Fibroblast of villous mesenchyme (primary cell): ENCODE measurements around the gene SREBF2. TPM values are rescaled to one million over a fixed set of nuclear protein-coding genes. Genes with fewer than 3 reads are reported as not detected.

Source experiments
- DNase-seq: peaks from one replicate; pipeline ENCODE4 v3.0.0-alpha.2; 2010; ENCODE audit warnings: low read depth
- H3K4me3 ChIP-seq: 2 replicates; pipeline ENCODE4 v1.5.1; 2011; ENCODE audit warnings: low read depth, mild to moderate bottlenecking, low read length
- CTCF ChIP-seq: IDR thresholded peaks from 2 replicates; pipeline ENCODE4 v1.5.1; 2012; ENCODE audit warnings: low read depth, mild to moderate bottlenecking, low read length; ENCODE audit not compliant: insufficient read depth
- total RNA-seq: library from RNA; depleted of rRNA; stranded (reverse); fragments of >200 nt; gene quantifications from 2 replicates; pipeline ENCODE4 v1.2.3, GENCODE V29; 2012

The SREBF2 gene
- total RNA-seq, 1 donor, result 83.3 TPM

GRCh38 chr22:41935015-41935351, 102.1 kb downstream of the SREBF2 start:
- no peak overlapping the region for H3K4me3 ChIP-seq
- DNase-seq, result no peak
- TF ChIP-seq CTCF, result no peak

GRCh38 chr22:41935509-41935908, 102.6 kb downstream of the SREBF2 start:
- no peak for DNase-seq
- TF ChIP-seq CTCF, result no peak

GRCh38 chr22:41936894-41937169, 103.9 kb downstream of the SREBF2 start:
- H3K4me3 ChIP-seq, result no peak overlapping the region
- TF ChIP-seq CTCF, result no peak
- no peak for DNase-seq

More at GRCh38 chr22:41935509-41935908, 102.6 kb downstream of the SREBF2 start:
- no peak overlapping the region for H3K4me3 ChIP-seq

GRCh38 chr22:41939981-41940831, 107.3 kb downstream of the SREBF2 start:
- DNase-seq, result no peak
- no peak for TF ChIP-seq CTCF
- H3K4me3 ChIP-seq, result no peak overlapping the region

DNA sequence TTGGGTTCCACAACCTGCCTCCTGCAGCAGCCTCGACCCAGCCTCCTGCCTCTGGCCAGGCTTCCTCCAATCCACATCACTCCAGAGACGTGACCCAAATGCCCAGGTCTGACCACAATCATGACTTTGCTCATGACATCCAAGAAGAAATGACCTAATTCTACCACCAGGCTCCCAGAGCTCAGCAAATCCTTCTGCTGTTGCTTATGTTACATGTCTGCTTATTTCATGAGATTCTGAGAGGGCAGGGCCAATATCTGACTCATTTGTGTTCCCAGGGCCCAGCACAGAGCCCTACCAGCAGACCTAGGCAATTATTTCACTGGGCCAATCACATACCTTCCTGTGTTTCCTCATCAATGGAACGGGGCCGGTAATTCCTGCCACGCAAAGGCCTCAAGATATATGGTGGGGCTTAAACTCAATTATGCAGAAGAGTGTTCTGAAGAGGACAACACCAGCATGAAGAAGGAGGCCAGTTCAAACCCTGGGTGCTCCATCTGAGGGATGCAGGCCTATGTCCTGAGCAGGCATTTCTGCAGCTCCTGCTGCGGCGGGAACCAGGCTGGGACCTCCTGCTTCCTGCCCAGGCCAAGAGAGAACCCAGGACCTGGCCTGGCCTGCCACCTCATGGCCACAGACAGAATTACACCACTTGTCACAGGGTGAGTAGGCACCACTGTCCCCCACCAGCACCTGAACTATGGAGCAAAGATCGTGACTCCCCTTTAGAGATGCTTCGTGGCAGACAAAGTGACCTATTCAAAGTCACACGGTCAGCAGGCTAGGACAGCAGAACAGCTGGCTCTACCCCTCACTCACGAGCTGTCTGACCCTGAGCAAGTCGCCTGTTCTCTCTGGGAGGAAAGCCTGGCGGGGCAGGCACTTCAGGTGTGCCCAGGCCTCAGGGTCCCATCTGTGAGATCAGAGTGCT, 108.2 kb downstream of the SREBF2 start:
- peak; percentile 94 for DNase-seq
- peak; percentile 93 for TF ChIP-seq CTCF

DNA sequence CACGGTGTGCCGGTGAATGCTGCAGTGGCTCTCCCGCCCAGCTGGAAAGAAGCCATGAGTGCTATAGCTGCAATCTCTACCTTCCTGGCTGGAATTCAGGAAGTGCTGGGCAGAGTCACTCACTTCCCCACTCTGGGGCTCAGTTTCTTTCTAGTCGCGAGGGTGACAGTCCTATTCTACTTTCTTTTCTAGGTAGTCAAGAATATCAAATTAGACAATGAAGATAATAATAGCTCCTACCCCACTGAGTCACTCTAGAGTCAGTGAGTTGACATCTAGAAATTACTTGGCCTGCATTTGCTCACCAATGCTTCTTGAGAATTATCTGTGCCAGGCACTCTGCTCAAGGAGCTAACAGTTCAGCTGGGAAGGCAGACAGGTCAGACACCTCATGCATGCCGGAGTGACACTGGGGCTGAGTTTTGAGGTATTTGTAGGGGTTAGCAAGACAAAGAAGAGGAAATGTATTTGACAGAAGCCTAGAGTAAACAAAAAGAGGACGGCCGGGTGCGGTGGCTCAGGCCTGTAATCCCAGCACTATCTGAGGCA, 110.8 kb downstream of the SREBF2 start:
- no peak for TF ChIP-seq CTCF
- H3K4me3 ChIP-seq, result no peak overlapping the region
- DNase-seq, result no peak

More for the DNA sequence above, 108.2 kb downstream of the SREBF2 start:
- H3K4me3 ChIP-seq, result no peak overlapping the region
